Vein endothelial cell (primary cell): ENCODE results near the gene PHKA1. TPM values are rescaled to one million over a fixed set of nuclear protein-coding genes. Genes with fewer than 3 reads are reported as not detected.
A peak's percentile ranks its signal among the peaks of the same experiment; 100 is the strongest.

Experiments
- small RNA-seq: library from RNA; depleted of rRNA; stranded (forward); fragments of <200 nt; gene quantifications from one replicate; pipeline ENCODE3, GENCODE V24; 2012
- total RNA-seq: library from RNA; depleted of rRNA; stranded (reverse); fragments of >200 nt; gene quantifications from 2 replicates; pipeline ENCODE4 v1.2.3, GENCODE V29; 2012

Gene PHKA1
- 6.5 and 6.6 TPM in 2 replicates for total RNA-seq

DNA sequence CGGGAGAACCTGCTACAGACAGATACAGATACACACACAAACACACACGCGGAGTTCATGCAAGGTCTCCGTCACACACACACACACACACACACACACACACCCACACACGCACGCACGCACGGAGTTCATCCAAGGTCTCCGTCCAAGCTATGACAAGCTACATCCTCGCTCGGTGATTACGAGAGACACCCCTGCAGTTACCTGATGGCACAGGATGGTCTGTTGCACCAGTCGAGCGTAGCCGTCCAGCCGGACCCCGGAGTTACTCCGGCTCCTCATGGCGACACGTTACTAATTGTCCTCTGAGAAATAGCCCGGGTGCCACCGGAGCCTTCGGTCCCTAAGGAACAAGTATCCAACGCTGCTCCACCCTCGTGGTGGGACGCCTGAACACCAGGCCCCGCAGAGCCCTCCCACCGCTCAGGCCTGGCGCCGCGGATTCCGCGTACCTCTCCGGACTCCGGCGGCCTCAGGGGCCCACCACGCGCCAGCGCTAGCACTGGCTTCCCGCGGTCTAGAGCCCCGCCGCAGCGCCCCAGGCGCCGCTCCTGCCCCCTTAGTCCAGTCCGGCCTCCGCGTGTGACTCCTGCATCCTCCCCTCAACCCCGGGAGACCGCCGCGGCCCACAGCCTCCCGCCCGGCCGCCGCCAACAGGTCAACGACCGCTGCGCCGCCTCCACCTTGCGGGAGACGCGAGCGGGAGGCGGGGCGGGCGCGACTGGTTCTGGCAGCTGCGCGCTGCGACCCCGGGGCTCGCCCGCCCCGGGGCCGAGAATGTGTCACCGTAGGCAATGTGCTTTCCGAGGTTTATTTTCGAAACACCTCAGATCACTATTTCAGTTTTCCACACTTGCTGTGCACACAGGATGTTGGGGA lies at the start of gene PHKA1:
Gene PHKA1 (minus strand): TSS at position 708 of the 879 bp plus-strand sequence. CDS start 426 bp downstream, at position 282.

DNA sequence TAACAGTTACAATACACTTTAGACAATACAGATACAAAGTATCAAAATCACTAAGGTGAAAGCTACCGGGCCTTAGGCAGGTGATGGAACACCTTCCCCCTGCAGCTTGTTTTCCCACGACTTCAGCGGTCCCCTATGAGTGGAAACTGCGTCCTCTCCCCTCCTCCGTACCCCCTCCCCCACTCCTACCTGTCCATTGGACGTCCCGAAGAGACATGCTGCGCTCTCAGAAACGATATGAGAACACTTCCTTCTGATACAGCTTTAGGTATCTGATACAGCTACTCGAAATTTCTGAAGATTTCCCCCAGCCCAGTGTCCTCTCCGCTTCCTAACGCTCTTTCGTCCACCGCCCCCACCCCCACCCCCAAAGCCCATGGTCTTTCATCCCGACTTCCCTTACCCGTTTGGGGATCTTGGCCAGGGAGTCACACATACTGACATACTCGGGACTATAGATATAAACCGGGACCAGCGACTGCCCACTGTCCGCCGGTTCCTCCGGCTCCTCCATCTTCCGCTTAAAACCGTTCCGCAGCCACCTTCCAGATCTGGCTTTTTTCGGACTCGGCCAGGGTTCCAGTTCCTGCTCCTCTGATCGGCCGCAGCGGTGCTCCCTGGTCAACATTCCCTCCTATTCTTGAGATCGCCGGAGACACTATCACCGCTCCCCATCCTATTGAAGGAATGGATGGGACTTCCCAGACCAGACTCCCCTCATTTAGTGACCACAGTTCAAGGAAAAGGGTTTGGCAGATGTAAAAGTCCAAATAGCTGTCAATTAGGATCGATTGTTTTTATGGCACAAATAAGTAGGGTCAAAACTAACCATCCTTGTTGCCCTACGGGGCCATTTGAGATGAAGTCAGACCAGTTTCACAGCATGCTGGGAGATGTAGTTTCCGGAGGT lies 141.6 kb downstream of the PHKA1 start, which contains the start of gene HDAC8:
Gene HDAC8 (minus strand): TSS at position 596 of the 910 bp plus-strand sequence. CDS start 82 bp downstream, at position 514.

Small RNAs within 50 kb of the gene (small RNA-seq; reads per million reads assigned to genes)
- gene BX295541.1 (not detected), gene RF00012 (not detected), gene RNU1-112P (1.6 reads per million, percentile 74 among the genes with 10 or more reads in this experiment)

Other genes with a start within 250 kb of the PHKA1 start
- 27.6 and 33.3 TPM in 2 replicates for gene HDAC8, start 141.5 kb downstream of the PHKA1 start, total RNA-seq
- not detected in 2 replicates for gene DMRTC1B, start 62.6 kb upstream of the PHKA1 start, total RNA-seq
- not detected in 2 replicates for gene FAM236B, start 68.4 kb upstream of the PHKA1 start, total RNA-seq
- gene FAM236D, start 93.9 kb upstream of the PHKA1 start, total RNA-seq = not detected in 2 replicates
- gene FAM236C, start 198.3 kb upstream of the PHKA1 start, total RNA-seq = not detected in 2 replicates
- not detected in 2 replicates for gene FAM236A, start 223.9 kb upstream of the PHKA1 start, total RNA-seq
- not detected in 2 replicates for gene DMRTC1, start 229.5 kb upstream of the PHKA1 start, total RNA-seq